HL-60 (cell line): Measurements from ENCODE around the gene NKD2.

Experiments used
- GABPA ChIP-seq: IDR thresholded peaks from 2 replicates; pipeline ENCODE4 v1.6.1; 2012; ENCODE audit warnings: low read depth
- POLR2AphosphoS5 ChIP-seq: IDR thresholded peaks from 2 replicates; pipeline ENCODE4 v1.6.1; 2012; ENCODE audit warnings: low read depth
- SPI1 ChIP-seq: IDR thresholded peaks from 2 replicates; pipeline ENCODE4 v1.6.1; 2012; ENCODE audit warnings: low read depth, mild to moderate bottlenecking, borderline replicate concordance
- TF ChIP-seq, protein P1 (sequence below): IDR thresholded peaks from one replicate; pipeline ENCODE4 v1.5.1; 2011; ENCODE audit warnings: low read length, control low read depth, inconsistent platforms; ENCODE audit not compliant: insufficient read depth
- TF ChIP-seq, protein P2 (sequence below): IDR thresholded peaks from 2 replicates; pipeline ENCODE4 v1.6.1; 2012; ENCODE audit warnings: low read depth; ENCODE audit not compliant: insufficient replicate concordance

DNA sequence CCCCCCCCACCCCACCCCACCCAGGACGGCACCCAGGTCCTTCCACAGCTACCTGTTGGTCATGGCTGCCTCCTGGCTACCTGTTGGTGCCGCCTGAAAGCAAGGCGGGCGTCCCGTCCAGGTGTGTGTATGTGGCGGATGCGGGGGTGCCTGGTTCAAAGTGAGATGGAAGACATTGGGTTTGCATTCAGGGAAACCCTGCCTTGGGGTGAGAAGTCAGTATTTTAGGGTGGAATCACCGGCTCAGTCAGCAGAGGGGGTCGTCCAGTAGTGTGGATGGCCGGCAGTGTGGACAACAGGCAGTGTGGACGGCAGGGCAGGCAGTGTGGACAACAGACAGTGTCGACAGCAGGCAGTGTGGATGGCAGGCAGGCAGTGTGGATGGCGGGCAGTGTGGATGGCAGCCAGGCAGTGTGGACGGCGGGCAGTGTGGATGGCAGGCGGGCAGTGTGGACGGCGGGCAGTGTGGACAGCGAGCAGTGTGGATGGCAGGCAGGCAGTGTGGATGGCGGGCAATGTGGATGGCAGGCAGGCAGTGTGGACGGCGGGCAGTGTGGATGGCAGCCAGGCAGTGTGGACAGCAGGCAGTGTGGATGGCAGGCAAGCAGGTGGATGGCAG is 28.0 kb downstream of the NKD2 start:
- TF ChIP-seq, protein P1, sequence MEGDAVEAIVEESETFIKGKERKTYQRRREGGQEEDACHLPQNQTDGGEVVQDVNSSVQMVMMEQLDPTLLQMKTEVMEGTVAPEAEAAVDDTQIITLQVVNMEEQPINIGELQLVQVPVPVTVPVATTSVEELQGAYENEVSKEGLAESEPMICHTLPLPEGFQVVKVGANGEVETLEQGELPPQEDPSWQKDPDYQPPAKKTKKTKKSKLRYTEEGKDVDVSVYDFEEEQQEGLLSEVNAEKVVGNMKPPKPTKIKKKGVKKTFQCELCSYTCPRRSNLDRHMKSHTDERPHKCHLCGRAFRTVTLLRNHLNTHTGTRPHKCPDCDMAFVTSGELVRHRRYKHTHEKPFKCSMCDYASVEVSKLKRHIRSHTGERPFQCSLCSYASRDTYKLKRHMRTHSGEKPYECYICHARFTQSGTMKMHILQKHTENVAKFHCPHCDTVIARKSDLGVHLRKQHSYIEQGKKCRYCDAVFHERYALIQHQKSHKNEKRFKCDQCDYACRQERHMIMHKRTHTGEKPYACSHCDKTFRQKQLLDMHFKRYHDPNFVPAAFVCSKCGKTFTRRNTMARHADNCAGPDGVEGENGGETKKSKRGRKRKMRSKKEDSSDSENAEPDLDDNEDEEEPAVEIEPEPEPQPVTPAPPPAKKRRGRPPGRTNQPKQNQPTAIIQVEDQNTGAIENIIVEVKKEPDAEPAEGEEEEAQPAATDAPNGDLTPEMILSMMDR = no peak
- no peak for TF ChIP-seq GABPA
- no peak for TF ChIP-seq POLR2AphosphoS5
- TF ChIP-seq, protein P2, sequence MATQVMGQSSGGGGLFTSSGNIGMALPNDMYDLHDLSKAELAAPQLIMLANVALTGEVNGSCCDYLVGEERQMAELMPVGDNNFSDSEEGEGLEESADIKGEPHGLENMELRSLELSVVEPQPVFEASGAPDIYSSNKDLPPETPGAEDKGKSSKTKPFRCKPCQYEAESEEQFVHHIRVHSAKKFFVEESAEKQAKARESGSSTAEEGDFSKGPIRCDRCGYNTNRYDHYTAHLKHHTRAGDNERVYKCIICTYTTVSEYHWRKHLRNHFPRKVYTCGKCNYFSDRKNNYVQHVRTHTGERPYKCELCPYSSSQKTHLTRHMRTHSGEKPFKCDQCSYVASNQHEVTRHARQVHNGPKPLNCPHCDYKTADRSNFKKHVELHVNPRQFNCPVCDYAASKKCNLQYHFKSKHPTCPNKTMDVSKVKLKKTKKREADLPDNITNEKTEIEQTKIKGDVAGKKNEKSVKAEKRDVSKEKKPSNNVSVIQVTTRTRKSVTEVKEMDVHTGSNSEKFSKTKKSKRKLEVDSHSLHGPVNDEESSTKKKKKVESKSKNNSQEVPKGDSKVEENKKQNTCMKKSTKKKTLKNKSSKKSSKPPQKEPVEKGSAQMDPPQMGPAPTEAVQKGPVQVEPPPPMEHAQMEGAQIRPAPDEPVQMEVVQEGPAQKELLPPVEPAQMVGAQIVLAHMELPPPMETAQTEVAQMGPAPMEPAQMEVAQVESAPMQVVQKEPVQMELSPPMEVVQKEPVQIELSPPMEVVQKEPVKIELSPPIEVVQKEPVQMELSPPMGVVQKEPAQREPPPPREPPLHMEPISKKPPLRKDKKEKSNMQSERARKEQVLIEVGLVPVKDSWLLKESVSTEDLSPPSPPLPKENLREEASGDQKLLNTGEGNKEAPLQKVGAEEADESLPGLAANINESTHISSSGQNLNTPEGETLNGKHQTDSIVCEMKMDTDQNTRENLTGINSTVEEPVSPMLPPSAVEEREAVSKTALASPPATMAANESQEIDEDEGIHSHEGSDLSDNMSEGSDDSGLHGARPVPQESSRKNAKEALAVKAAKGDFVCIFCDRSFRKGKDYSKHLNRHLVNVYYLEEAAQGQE = no peak
- no peak for TF ChIP-seq SPI1
